Left lung (tissue), 10 donors: Measurements from ENCODE around the gene KITLG. TPM values are rescaled to one million over a fixed set of nuclear protein-coding genes. Genes with fewer than 3 reads are reported as not detected.

ENCODE experiments used
- ATAC-seq: fragments of 200-7000 bp; cut with Tn5 transposase; one replicate; pipeline ENCODE4 v1.9.1; 2020; ENCODE audit warnings: moderate library complexity
- DNase-seq, 4 donors: peaks; one replicate each; pipeline ENCODE4 v3.0.0-alpha.2; 2013 to 2020
- H3K27ac ChIP-seq, 2 donors: fragments of 200-600 bp; sonication (generic) in 1 of 2; one replicate each; pipeline versions ENCODE4 v1.5.0 to v1.8.0; 2020 to 2021
- H3K27me3 ChIP-seq, 2 donors: fragments of 200-600 bp; sonication (generic) in 1 of 2; one replicate each; pipeline versions ENCODE4 v1.5.0 to v1.8.0; 2020 to 2021
- H3K36me3 ChIP-seq, 2 donors: fragments of 200-600 bp; sonication (generic) in 1 of 2; one replicate each; pipeline versions ENCODE4 v1.5.0 to v1.8.0; 2020 to 2021
- H3K4me1 ChIP-seq, 2 donors: fragments of 200-600 bp; one replicate each; pipeline ENCODE4 v1.8.0; 2021
- H3K4me3 ChIP-seq, 2 donors: fragments of 200-600 bp; sonication (generic) in 1 of 2; one replicate each; pipeline versions ENCODE4 v1.5.0 to v1.8.0; 2020 to 2021; ENCODE audit warnings: mild to moderate bottlenecking in 1 of 2
- H3K9me3 ChIP-seq, 2 donors: fragments of 200-600 bp; sonication (generic) in 1 of 2; one replicate each; pipeline versions ENCODE4 v1.5.0 to v1.8.0; 2020 to 2021
- CTCF ChIP-seq, 2 donors: fragments of 200-600 bp; sonication (generic) in 1 of 2; IDR thresholded peaks; one replicate each; pipeline versions ENCODE4 v1.5.0 to v1.8.0; 2021; ENCODE audit warnings: antibody characterized with exemption in 2 of 2
- intact Hi-C, 2 donors: fragments of 100-400 bp; cut with DNase I; formaldehyde crosslinking; loops; one replicate each; pipeline versions ENCODE4 v1.11.2 to v1.14.2; 2022
- polyA plus RNA-seq, 6 donors: library from polyadenylated mRNA; unstranded; fragments of 120-200 nt; gene quantifications; one replicate each; pipeline ENCODE4 v1.2.1, GENCODE V29; 2013; ENCODE audit not compliant: insufficient read length in 6 of 6
- total RNA-seq, 2 donors: library from RNA; stranded (reverse); fragmentation: NEBNext Ultra II Directional; extraction: Animal tissue kit (Norgen Biotek cat#: 25700); gene quantifications; one replicate each; pipeline ENCODE4 v1.2.1, GENCODE V29; 2021
- donor health status: DM: no; HTN: yes; CAD: no.
- donor health status: DM: no; HTN: no; CAD: no.

KITLG gene
- total and polyA plus RNA-seq, 8 donors: 35.6 to 69.1 (median 40.3) TPM

DNA sequence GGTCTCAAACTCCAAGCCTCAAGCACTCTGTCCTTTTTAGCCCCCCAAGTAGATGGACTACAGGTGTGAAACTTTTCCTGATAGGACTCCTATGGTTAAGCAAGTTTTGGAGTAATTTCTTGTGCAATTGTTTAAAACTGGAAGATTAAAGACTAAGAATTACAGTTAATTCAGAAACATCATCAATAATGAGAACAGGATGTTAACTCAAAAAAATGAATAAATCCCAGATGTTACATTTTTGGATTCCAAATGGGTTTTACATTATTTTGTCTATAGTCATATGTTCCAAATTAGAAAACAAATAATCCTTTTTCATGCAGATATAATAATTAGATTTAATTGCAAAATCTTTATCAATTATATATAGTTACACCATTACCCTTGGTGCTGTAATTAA lies 24.4 kb upstream of the KITLG start:
- Histone ChIP-seq H3K4me1 (no peaks in the 10 kb centered on the region), H3K36me3 (no peaks in the 10 kb centered on the region), H3K9me3 (peaks cover 0 to 8% of the 10 kb centered on the region in 2 donors), H3K27me3 (no peaks in the 10 kb centered on the region), H3K4me3 (no peak overlapping the region), H3K27ac (no peak overlapping the region)
- DNase-seq: no peak
- intact Hi-C loops: no loop called here
- TF ChIP-seq CTCF (IDR thresholded peaks at IDR 0.05): no peak
- no peak for ATAC-seq

- DNase-seq (no peak), ATAC-seq (no peak)
- H3K4me1 ChIP-seq: no peaks in the 10 kb centered on the region
- intact Hi-C loops: no loop called here
- H3K27ac ChIP-seq: no peak overlapping the region
- no peaks in the 10 kb centered on the region for H3K27me3 ChIP-seq
- no peak overlapping the region for H3K4me3 ChIP-seq
- TF ChIP-seq CTCF (IDR thresholded peaks at IDR 0.05): no peak
- no peaks in the 10 kb centered on the region for H3K36me3 ChIP-seq
- H3K9me3 ChIP-seq: peaks cover 0 to under 1% of the 10 kb centered on the region in 2 donors
Measured at GRCh38 chr12:88600272-88600671, 20.0 kb upstream of the KITLG start.

- no peak for TF ChIP-seq CTCF (IDR thresholded peaks at IDR 0.05)
- Histone ChIP-seq H3K27me3 (no peaks in the 10 kb centered on the region), H3K36me3 (no peaks in the 10 kb centered on the region), H3K4me3 (no peak overlapping the region), H3K4me1 (no peaks in the 10 kb centered on the region), H3K9me3 (no peaks in the 10 kb centered on the region), H3K27ac (no peak overlapping the region)
- ATAC-seq (no peak), DNase-seq (no peak)
- intact Hi-C loops: no loop called here
Measured at GRCh38 chr12:88597365-88597764, 17.1 kb upstream of the KITLG start.

GRCh38 chr12:88595697-88596096 lies 15.4 kb upstream of the KITLG start:
- no peak overlapping the region for H3K4me3 ChIP-seq
- intact Hi-C loops: no loop called here
- TF ChIP-seq CTCF (IDR thresholded peaks at IDR 0.05): no peak
- DNase-seq (no peak), ATAC-seq (no peak)
- no peaks in the 10 kb centered on the region for H3K27me3 ChIP-seq
- no peak overlapping the region for H3K27ac ChIP-seq
- H3K4me1 ChIP-seq: no peaks in the 10 kb centered on the region
- no peaks in the 10 kb centered on the region for H3K9me3 ChIP-seq
- no peaks in the 10 kb centered on the region for H3K36me3 ChIP-seq

- intact Hi-C loops: no loop called here
- Histone ChIP-seq H3K27ac (no peak overlapping the region), H3K4me1 (no peaks in the 10 kb centered on the region), H3K9me3 (no peaks in the 10 kb centered on the region), H3K27me3 (no peaks in the 10 kb centered on the region), H3K4me3 (no peak overlapping the region), H3K36me3 (no peaks in the 10 kb centered on the region)
- no peak for DNase-seq
- TF ChIP-seq CTCF (IDR thresholded peaks at IDR 0.05): no peak
- no peak for ATAC-seq
Measured at GRCh38 chr12:88594780-88595179, 14.5 kb upstream of the KITLG start.
